GM12801 (cell line): ENCODE results near the gene UBE2V1.

ENCODE experiments used
- TF ChIP-seq, protein P1 (sequence below): IDR thresholded peaks from one replicate; pipeline ENCODE4 v1.5.1; 2011; ENCODE audit warnings: control low read depth; ENCODE audit not compliant: insufficient read length; ENCODE audit errors: extremely low read depth

UBE2V1 gene

DNA sequence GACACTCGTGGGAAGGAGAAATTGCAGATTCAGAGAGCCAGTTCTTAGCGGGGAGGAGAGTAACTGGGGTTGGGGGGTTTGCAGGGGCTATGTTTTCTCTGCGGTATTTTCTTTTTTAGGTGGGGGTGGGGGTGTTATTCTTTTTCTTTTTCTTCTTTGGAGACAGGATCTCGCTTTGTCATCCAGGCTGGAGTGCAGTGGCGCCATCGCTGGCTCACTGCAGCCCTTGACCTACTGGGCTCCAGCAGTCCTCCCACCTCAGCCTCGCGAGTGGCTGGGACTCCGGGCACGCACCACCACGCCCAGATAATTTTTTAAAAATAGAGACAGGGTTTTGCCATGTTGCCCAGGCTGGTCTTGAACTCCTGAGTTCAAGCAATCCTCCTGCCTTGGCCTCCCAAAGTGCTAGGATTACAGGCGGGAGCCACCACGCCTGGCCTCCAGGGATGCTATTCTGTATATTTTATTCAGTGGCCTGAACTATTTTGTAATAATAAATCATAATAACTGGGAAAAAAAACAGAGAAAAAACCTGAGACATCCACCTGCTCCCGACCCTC, 57.3 kb downstream of the UBE2V1 start:
- TF ChIP-seq, protein P1, sequence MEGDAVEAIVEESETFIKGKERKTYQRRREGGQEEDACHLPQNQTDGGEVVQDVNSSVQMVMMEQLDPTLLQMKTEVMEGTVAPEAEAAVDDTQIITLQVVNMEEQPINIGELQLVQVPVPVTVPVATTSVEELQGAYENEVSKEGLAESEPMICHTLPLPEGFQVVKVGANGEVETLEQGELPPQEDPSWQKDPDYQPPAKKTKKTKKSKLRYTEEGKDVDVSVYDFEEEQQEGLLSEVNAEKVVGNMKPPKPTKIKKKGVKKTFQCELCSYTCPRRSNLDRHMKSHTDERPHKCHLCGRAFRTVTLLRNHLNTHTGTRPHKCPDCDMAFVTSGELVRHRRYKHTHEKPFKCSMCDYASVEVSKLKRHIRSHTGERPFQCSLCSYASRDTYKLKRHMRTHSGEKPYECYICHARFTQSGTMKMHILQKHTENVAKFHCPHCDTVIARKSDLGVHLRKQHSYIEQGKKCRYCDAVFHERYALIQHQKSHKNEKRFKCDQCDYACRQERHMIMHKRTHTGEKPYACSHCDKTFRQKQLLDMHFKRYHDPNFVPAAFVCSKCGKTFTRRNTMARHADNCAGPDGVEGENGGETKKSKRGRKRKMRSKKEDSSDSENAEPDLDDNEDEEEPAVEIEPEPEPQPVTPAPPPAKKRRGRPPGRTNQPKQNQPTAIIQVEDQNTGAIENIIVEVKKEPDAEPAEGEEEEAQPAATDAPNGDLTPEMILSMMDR, result no peak

GRCh38 chr20:50054626-50055511, 58.1 kb downstream of the UBE2V1 start:
- TF ChIP-seq, protein P1, result no peak

- TF ChIP-seq, protein P1, result no peak
Measured at GRCh38 chr20:50054231-50054547, 58.8 kb downstream of the UBE2V1 start.

GRCh38 chr20:50053362-50054230, 59.4 kb downstream of the UBE2V1 start:
- TF ChIP-seq, protein P1, result no peak

DNA sequence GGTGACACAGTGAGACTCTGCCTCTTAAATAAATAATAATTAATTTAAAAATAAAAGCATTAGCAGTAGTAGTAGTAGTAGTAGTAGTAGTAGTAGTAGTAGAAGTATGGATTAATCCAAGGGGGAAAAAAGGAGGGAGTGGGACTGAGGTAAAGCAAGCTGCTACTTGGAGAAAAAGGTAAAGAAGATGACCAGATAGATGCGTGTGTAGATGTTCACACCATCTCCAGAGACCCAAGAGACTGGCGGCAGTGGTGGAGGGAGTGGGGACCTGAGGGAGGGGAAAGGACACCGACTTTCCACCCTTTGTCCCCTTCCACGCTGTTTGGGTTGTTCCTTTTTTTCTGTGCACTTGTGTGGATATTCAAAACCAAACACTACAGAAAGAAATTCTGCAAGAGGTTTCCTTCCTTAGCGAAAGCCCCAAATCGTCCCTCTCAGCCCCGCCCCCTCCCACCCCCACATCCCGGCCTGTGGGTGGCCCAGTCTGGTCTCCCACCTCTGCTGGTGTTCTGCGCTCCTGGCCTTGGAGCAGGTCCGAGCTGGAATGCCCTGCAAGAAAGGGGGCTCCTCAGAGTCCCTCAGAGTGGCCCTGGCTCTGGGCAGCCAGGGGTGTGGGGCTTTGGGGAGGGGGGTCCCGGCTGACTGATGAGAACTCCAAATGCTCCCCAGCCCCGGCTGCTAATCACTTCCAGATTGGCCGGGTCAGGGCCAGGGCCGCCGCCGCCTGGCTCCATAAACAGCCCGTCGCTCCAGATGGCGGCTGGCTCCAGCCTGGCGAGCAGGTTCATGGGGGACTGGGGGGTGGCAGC, 60.2 kb downstream of the UBE2V1 start:
- TF ChIP-seq, protein P1, result no peak

- TF ChIP-seq, protein P1, result no peak
Measured at GRCh38 chr20:50050660-50051308, 62.2 kb downstream of the UBE2V1 start.
